Choroid plexus epithelial cell (primary cell): ENCODE measurements around the gene PTPRB.

Source experiments
- DNase-seq: peaks from one replicate; pipeline ENCODE4 v3.0.0-alpha.2; 2010; ENCODE audit warnings: low read depth
- H3K4me3 ChIP-seq: 2 replicates; pipeline ENCODE4 v1.5.1; 2011; ENCODE audit warnings: low read depth, mild to moderate bottlenecking, control low read depth, low read length, moderate library complexity
- TF ChIP-seq, protein P1 (sequence below): conservative IDR thresholded peaks from 2 replicates; pipeline ENCODE4 v1.5.1; 2011; ENCODE audit warnings: low read depth, mild to moderate bottlenecking, control low read depth, inconsistent platforms, low read length, moderate library complexity

PTPRB gene

DNA sequence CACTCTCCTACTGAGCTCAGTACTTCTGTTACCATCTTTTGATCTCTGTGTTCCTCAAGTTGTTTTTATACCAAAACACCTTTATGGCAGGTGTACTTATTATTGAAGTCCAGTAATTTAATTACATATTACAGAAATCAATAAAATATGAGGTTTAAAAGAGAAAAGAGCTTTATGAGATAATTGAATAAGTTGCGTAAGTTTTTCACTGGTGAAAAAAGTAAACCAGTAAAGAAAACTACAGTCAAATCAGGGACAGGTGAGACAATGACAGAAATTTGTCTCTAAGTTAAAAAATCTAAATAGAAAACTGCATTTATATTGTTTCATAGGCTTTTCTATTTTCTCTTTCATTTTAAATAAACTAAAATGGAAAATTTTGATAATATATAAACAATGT lies 29.1 kb upstream of the PTPRB start:
- DNase-seq = no peak
- H3K4me3 ChIP-seq = no peak overlapping the region
- TF ChIP-seq, protein P1, sequence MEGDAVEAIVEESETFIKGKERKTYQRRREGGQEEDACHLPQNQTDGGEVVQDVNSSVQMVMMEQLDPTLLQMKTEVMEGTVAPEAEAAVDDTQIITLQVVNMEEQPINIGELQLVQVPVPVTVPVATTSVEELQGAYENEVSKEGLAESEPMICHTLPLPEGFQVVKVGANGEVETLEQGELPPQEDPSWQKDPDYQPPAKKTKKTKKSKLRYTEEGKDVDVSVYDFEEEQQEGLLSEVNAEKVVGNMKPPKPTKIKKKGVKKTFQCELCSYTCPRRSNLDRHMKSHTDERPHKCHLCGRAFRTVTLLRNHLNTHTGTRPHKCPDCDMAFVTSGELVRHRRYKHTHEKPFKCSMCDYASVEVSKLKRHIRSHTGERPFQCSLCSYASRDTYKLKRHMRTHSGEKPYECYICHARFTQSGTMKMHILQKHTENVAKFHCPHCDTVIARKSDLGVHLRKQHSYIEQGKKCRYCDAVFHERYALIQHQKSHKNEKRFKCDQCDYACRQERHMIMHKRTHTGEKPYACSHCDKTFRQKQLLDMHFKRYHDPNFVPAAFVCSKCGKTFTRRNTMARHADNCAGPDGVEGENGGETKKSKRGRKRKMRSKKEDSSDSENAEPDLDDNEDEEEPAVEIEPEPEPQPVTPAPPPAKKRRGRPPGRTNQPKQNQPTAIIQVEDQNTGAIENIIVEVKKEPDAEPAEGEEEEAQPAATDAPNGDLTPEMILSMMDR = no peak

DNA sequence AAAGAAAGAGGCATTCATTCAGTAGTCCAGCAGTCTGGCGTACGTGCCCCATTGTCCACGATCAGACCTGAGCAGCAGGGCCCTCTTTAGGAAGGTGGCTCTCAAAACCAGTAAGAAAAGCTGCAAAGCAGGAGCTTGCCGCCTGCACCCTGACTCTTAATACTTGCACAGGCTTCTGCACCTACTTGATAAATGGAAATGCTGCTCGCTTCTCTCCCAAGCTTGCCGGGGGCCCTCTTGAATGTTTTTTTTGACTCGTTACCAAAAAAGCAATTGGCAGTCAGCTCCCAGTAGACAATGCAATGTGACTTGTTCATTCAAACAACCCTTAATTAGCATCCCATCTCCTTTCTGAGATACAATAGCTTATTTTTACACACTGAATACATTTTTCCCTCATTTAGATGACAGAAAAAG lies 27.2 kb upstream of the PTPRB start:
- TF ChIP-seq, protein P1 = no peak
- H3K4me3 ChIP-seq = no peak overlapping the region
- DNase-seq = peak; percentile 49

DNA sequence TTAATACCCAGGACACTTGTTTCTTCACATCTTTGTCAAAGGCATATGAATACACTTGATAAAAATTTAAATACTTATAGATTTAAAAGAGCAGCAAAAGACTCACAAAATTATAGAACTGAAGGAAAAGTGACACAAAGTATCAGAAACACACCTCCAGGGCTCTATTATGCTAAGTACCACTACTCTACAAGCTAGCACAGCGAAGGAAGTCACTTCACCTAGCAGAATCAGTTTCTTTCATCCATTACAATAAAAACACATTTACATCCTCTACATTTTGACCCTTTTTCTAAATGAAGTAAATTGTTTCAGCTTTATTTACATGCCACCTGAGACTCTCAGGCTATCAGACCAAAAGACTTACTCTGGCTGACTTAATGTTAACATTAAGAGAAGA lies 26.6 kb upstream of the PTPRB start:
- no peak overlapping the region for H3K4me3 ChIP-seq
- TF ChIP-seq, protein P1 = no peak
- no peak for DNase-seq

DNA sequence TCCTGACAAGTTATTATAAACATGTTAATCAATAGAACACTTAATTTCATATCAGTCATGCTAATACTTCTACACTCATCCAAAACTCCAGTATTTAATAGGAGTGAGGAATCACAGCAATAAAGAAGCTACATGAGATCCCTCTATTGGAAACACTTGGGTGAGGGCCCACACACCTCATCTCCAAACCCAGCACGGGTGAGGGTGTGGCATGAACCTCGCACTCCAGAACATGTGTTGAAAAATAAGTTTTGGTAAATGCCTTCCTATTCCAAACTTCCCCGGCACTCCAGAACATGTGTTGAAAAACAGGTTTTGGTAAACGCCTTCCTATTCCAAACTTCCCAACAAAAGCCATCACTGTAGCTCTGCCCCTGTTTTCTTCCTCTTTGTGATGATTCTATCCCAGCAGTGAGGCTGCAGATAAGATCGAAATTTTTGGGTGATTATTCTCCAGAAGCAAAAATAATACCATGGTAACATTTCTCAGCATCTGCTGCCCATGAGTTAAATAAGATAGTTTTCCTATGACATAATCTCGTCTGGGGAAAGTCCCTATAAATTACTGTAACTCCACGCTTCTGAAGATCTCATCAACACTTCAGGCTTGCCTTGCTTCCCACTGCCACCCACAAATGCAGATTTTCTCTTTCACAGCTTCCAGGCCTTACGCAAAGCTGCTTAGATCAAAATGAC lies 24.4 kb upstream of the PTPRB start:
- peak; percentile 89 for DNase-seq
- TF ChIP-seq, protein P1 = no peak
- H3K4me3 ChIP-seq = no peak overlapping the region

DNA sequence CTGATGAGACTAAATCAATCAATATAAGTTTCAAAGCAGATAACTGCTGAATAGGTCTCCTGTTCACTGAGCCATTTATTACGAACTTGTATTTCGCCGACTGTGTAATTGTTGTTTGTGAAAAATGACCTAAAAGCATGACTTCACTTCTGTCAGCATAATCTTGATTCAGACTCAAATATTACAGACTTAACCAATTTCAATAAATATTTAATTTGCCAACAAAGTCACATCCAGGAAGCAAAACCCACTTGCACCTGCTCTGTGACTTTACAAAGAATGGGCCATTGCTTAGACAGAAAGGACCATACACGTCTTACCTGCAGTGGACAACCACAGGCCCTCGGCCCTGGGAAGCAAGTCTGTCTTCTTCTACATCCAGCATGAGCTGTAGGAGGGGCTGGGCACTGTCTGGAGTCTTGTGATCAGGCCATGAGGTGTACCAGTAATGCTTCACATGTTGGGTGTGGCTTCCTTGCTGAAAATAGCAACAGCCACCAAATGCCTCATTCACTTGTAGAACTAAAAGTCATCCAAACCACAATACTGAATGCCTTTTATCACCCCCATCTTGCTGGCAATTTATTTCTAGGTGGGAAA lies 23.5 kb upstream of the PTPRB start:
- H3K4me3 ChIP-seq = no peak overlapping the region
- TF ChIP-seq, protein P1 = no peak
- DNase-seq = peak; percentile 86

DNA sequence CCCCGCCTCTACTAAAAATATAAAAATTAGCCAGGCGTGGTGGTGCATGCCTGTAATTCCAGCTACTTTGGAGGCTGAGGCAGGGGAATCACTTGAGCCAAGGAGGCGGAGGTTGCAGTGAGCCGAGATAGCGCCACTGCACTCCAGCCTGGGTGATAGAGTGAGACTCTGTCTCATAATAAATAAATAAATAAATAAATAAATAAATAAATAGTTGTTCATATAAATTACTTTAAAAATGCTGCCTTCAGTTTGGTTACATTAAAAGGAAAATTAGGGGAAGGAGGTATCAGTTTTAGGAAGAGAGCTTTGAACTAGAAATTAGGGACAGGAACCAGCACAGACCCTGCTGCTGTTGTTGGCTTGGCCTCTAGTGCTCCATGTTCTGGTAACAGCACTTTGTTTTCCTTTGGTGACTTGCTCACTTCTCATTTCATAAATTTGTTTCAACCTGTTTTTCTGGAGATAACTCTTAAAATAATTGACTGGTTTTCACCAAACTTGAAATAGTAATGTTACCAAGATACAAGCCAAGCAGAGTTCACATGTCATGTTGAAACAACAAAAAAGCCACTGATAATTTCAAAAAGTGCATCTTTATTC lies 22.9 kb upstream of the PTPRB start:
- no peak overlapping the region for H3K4me3 ChIP-seq
- TF ChIP-seq, protein P1 = no peak
- no peak for DNase-seq
